Measurements from ENCODE around the gene PDK2. TPM values are rescaled to one million over a fixed set of nuclear protein-coding genes. Genes with fewer than 3 reads are reported as not detected.

PDK2 gene
- total RNA-seq, 1 donor from 2014 or later = 9.0 TPM

DNA sequence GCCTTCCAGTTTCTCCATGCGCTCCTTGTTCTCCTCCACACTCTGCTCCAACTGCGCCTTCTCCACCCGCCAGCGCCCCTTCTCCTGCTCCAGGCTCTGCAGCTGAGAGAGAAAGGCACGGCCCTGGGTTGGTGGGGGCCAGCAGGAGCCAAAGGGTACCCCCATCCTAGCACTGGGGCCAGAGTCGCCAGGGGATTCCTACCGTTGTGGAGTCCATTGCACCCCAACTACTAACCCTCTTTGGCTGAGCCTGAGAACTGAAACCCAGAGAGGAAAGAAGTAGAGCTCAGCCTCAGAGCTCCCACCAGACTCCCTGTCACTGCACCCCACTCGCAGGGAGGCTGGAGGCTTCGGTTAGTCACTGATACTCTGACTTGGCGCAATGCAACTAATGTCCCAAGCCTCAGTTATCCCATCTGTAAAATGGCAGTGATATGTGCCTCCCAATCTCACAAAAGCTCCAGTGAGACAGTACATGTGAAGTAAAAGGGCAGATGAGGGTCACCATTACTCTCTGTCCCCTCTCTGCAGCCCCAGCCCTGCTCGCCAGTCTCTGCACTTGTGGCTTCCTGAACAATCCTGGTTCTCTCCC, 41.0 kb downstream of the PDK2 start:
- DNase-seq = no peak

DNA sequence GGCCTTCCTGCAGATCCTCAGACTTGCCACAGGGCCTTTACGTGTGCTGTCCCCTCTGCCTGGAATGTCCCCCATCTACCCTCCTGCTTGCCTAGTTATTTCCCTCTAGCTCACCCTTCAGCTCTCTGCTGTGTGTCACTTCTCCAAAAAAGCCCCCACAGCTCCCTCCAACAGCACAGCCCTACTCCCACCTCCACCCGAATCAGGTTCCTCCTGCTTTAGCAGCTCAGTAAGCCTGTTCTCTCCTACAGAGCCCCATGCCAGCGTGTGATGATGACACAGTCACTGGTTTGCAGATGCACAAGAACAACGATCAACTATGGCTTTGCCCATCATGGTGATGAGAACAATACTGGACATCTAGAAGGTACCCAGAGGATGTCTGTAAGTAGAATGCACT, 41.9 kb downstream of the PDK2 start:
- DNase-seq = no peak

DNA sequence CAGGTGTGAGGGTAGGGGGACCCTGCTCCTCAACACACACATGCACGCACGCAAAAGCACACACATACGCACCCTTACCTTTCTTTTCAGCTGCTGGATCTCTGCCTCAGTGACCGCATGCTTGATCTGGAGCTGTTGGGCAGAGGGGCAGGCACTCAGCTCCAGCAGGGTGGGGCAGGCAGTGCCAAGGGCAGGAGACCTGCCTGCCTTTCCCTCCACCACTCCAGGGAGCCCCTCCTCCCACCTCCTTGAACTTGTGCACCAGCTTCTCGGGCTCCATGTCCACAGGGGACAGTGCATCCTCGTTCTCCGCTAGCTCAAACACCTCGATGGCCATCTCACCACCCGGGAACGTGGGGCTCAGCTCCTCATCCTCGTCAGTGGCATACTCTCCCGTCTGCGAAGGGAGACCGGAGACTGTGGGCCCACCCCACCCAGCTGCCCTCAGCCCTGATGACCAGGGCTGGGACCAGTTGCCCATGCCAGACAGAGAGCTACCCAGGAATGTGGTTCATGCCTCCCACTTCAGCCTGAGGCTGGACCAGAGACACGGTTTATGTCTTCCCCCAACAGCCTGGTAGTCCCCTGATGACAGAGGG, 44.1 kb downstream of the PDK2 start:
- DNase-seq = no peak

DNA sequence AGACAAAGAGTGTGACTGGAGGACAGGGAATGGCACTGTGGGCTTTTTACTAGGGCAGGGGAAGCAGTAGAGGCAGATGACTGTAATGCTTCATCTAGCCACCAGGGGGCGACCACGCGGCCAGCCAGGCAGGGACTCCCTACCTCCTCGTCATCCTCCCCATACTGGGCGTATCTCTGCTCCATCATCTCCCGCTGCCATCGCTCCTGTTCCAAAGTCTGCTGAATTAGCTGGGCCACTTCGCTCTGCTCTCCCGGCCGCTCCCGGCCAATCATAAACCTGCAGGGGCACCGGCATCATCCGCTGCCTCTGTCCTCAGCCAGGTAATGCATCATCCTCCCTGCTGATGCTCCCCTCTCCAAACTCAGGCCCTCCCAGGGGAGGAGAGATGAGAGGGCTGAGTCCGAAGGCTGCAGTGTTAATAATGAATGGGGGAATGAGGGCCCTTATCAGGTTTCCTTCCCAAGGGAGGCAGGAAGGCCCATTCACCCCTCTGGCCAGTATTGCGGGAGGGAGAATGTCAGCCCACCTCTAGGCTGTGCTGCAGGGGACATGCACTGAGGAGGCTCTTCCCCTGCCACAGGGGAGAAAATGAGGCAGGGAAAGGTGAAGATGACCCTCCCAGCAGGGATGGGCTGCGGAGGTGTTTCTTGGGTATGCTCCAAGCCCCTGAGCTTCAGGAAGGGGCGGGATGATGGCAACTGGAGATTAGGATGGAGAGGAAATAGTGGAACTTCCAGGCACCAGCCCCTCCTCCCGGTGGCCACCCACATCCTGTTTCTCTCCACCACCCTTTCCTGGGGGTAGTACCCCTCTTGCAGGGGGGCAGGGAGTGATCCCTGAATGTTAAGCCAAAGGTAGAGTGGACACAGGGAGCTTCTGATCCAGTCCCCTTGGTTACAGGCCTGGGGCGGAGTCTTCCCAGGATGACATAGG, 45.1 kb downstream of the PDK2 start:
- peak; percentile 52 for DNase-seq

DNA sequence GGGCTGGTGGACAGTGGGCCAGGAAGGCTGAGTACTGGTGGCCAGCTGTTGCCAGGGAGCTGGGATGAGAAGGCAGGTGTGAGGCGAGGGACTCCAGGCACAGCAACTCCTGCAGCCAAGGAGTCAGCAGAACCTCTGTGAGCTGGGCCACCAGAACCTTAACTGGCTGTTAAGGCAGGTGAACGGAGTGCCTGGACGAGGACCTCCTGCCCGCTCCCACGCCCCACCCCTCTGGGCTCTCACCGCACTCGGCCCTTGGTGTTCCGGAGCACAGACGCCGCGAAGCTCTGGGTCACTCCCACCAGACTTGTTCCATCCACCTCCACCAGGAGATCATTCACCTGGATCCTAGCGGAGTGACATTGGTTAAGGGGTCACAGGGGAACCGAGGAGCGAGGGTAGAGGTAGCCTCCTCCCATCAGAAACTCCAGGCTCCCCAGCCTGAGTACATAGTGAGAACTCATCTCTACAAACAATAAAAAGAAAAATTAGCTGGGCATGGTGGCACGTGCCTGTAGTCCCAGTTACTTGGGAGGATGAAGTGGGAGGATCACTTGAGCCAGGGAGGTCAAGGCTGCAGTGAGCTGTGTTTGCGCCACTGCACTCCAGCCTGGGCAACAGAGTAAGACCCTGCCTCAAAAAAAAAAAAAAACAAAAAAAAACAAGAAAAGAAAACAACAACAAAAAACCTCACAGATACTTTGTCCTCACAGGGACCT, 46.0 kb downstream of the PDK2 start:
- no peak for DNase-seq

DNA sequence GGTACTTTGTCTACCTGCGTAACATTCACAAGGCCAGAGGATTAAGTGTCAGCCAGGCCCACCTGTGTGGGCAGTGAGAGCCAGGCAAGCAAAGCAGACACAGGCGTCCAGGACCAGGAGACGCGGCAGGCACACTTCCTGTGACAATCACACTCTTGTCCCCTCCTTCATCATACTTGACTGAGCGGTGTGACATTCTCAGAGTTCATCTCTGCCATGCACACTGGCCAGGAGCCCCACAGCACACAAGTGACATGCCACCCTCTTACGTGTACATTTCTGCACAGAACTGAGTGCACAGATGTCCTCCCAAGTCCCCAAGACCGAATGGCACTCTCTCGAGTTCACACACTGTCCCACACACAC, 46.6 kb downstream of the PDK2 start:
- DNase-seq = no peak

DNA sequence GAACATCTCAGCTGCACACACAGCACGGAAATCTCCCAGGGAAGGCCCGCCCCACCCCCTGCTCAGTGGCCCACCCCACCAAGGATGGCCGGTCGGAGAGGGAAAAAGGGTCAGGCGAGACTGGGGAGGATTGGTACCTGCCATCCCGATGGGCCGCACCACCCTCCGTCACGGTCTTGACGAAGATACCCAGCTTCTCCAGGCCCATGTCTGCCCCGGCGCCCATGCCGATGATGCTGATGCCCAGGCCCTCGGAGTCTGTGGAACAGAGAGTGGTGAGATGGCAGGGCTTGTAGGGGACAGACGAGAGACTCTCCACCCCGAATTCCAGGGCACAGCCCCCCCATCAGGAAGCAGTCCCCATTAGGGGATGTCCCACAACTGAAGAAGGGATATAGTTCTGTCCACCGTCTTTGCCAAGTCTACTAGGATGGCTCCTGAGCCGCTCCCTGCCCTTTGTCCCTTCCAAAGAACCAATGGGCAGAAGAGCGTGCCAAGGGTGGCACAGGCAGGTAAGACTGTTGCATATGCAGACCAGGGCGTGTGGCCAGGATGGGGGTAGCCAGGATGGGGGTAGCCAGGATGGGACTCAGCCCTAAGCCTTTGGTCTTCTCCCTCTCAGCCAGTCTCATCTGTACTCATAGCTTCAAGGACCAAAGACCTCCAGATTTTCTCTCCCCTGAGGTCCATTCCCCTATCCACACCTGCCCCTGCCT, 48.5 kb downstream of the PDK2 start:
- no peak for DNase-seq

DNA sequence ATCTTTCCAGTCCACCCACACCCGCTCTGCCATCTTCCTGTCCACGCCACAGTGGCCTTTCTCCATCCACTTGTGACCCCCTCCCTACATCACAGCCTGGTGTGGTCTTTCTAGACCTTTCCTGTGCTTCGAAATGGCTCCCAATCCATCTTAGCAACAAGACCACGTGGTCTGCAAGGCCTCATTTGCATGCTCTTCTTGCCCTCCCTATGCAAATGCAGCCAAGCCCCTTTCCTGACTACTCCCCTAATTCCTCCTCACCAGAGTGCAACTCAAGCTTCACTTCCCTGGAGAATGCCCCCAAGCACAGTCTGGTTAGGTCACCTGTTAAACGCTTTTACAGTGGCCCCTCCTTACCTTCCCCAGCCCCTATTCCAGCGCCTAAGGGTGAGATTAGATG, 49.2 kb downstream of the PDK2 start:
- DNase-seq = no peak

DNA sequence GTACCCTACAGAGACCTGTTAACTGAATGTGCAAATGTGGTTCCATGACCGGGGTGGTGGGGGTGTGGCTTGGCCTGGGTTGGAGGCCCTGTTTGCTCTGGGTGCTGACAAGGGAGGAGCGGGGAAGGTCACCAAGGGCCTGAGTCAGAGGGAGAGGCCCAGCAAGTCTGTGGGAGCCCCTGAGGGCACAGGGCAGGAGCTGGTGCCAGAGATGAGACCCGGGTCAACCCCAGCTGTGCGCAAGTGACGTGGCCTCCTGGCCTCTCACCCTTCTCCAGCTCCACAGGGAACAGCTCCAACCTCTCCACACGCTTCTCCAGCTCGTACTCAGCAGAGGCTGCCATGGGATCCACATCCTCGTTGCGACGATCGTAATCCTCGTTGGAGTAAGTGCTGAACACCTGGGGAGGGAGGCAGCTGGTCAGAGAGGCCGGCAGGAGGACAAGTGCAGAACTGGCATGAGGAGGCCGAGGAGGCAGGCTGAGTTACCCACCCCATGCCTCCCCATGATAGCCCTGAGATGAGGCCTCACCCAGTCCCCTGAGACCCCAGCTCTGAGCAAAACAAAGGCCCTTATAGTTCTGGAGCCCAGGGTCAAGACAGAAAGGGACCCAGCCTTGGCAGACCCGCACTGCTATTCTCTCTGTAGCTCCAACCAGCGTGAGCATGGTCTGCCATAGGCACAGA, 49.8 kb downstream of the PDK2 start:
- no peak for DNase-seq

DNA sequence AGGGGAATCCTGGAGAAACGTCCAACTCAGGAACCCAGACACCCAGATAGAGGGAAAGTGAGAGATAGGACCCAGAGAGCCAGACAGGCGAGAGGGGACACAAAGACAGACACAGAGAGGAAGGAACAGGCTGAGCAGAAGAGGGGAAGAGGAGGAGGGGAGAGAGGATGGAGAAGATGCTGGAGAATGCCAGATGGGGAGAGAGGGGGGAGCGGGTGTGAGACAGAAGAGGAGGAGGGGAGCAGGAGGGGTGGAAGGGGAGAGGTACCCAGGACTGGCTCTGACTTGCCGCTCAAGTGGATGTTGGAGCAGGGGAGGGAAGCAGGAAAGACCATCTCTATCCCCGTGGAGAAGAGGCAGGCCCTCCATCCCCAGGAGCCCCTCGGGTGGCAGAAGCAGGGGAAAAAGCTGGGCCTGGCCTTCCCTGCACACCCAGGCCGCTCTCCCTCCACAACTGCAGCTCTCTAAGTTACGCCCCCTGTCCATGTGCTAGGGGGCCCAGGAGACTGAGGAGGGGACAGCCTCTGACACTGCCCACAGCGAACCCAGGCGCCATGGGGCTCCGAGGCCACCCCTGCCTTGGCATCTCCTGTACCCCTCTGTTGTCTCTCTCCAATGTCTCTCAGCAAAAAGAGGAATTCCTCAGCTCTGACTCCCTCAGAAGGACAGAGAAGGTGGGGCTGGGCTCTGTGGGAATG, 50.5 kb downstream of the PDK2 start:
- no peak for DNase-seq

DNA sequence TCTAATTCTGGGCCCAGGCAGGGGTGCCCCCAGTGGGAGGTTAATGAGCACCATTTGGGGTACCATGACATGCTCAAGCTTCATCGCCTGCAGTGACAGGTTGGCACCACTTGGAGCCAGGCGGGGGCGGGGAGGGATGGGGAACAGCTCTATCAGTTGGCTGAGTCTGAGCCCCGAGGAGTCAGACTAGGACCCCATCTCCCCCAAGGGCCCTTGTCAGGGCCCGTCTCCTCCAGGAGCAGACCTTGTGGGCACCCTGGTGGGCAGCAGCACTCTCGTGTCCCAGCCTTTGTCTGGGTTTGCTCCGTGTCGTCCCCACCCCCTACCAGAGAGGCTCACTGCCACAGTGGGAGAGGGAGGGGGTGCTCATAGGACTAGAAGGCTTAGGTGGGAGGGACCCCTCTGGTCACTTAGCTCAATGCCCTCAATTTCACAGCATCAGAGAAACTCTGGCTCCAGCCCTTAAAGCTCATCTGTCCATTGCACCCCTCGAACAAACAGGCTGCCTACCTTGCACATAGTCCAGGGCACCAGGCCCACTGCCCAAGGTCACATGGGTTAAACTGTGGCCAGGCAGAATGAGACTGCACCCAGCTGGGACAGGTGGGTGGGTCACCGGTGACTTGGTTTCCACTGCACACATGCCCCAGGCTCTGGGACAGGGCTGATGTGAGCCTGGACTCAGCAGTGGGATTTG, 51.2 kb downstream of the PDK2 start:
- DNase-seq = no peak

DNA sequence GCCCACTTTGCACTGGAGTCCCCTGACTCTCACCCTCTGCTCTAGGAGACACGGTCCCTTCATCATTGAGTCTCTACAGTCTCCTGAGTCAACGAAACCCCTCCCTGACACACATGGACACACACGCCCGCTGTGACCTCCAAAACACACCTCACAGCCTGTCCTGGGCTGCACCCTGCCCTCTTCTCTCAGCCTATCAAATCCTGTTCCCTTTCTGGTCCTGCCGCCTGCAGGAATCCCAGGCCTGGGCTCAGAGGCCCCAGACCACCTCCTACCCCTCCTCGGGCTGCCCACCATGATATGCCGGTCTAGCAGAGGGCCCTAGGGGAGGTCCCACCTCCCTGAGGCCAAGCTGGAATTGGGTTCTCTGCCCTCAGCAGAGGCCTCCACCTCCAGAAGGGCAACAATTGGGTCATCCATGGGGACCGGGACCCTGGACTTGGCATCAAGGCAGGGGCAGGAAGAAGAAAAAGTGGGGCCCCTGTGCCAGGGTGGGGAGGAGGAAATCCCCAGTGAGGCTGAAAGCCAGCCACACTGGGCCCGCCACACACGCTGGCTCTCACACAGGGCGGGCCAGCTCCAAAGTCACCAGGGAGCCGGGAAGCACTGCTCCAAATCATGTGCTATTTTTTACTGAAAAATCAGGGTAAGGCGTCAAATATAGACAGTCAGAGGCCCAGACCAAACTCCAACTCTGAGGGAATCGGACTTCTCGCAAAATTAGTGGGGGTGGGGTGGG, 51.9 kb downstream of the PDK2 start:
- DNase-seq = no peak

DNA sequence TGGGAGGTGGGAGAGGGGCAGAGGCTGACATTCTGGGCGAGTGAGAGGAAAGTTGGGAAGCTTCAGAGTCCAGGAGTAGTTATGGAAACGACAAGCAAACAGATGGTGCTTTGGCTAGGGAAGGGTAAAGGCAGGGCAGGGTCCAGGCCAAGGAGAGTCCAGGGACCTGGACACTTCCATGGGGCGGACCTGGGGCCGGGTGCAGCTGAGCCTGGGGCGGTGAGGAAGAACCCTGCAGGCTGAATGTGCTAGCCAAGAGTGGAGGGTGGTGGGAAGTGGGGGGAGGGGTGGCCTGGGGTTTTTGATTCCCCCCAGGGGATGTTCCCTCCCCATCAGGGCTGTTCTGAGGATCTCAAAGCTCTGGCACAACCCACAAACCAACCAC, 52.7 kb downstream of the PDK2 start:
- no peak for DNase-seq

DNA sequence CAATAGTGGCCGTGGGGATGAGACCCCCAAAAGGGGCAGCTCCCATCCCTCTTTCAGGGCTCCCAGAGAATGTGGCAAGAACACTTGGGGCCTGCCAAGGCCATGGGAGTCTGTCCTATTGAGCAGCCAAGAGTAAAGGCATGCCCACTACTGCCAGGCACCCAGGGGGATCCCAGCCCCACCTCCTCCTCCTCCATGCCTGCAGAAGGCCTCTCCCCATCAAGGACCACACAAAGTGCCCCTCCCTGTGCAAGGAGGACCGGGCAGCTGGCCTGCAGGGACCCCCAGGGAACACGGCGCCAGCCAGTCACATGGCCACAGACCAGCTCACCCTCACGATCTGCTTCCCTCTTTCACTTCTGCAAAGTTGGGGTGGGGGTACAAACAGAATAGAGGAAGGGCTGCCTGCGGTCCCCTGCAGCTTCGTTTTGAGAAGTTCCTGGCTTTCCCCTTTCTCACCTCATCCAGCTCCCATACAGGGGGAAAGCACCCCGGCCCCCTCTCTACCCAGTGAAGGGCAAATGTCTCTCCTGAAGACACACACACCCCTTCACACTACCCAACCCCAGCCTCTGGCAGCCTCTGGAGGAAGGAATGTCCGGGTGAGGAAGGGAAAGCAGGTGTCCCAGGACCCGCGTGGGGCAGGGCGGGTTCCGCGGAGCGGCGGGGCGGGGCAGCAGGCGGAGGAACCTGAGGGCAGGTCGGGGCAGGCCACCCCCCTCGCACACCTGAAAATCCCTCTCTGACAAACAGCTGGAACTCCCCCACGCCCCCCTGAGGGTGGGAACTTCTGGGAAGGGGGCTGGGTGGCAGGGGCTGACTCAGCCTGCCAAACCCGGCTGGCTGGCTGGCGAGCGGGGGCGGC, 53.3 kb downstream of the PDK2 start:
- no peak for DNase-seq

DNA sequence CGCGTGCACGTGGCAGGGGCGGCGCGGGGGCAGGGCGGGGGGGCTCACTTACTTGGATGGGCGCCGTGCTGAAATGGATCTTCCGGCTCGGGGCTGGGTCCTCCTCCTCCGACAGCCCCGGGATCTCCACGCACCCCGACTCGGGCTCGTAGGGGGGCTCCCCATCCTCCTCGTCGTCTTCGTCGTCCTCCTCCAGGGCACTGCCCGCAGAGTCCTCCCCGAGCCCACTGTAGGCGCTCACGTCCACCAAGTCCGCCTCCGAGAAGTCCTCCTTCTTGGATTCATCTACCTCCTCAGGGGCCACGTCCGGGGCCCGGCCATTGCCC, 53.9 kb downstream of the PDK2 start:
- no peak for DNase-seq

DNA sequence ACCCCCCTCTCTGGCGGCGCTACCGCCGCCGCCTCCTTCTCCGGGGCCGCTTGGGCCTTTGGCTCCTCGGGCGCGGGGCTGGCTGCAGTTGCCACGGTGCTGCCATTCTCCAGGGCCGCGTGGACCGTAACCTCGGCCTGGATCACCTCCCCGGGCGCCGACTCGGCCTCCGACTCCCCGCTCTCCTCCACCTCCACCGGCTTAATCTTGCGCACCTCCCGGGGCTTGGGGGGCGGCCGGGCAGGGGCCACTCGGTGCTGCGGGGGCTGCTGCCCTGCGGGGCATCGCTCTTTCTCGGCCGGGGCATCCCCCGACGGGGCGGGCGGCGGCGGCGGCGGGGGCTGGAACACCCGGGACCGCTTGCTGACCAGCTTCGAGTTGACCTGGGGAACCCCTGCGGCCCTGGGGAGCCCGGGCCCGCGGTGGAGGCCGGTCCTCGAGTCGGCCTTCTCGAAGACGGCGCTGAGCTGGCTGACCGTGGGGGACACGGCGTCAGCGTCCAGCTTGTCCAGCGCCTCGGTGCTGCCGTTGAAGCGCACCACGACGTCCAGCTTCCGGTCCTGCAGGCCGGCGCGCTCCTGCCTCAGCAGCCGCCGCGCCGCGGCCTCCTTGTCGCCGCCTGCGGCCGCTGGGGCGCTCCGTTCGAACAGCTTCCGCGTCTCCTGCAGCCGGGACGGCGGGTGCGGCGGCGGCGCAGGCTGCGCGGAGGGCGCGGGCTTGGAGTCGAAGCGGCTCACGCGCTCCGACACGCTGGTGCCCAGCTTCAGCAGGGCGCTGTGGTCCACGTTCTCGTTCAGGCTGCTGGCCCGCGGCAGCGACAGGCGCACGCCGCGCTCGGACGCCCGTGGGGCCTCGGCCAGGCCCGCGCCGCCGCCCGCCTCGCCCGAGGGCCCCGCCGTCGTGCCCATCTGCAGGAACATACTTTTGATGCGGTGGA, 54.5 kb downstream of the PDK2 start:
- DNase-seq = peak; percentile 46

DNA sequence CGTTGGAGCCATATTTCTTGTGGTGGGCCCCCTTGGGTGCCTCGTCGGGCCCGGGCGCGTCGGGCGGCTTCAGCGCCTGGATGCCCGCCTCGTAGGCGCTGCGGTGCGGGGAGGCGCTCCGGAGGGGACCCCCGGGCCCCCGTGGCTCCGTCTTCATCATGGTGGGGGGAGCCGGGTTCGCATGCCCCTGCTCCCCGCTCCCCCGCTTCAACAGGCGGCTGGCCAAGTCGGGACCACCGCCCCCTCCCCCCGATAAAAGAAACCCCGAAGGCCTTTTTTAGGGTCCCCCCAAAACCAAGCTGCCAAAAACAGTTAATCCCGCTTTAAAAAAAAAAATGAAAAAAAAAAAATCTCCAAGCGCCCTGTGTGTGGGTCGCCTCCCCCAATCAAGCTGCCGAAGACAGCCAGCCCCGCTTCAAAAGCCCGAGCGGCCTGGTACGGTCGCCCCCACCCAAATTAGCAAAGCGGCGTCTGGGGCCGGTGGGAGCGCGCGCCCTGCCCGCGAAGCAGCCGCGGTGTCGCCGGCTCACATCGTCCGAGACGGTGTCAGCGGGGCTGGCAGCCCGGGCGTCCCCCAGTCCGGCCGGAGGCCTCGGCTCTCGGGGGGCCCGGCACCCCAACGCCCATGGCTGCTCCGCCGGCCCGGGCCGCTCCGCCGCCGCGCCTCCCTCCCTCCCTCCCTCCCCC, 55.3 kb downstream of the PDK2 start, which contains the start of gene PPP1R9B:
Gene PPP1R9B (minus strand): TSS at position 324 of the 687 bp plus-strand sequence. CDS start 164 bp downstream, at position 160.
- DNase-seq = no peak

All from occipital lobe (tissue), 2 donors.